Thoracic aorta (tissue), 2 donors: ENCODE measurements around the gene STMP1. TPM values are rescaled to one million over a fixed set of nuclear protein-coding genes. Genes with fewer than 3 reads are reported as not detected.

ENCODE experiments used
- ATAC-seq: fragments of 150-250 bp; one replicate; pipeline ENCODE4 v1.8.0; 2017; ENCODE audit warnings: low read depth; ENCODE audit not compliant: insufficient number of reproducible peaks, low FRiP score
- DNase-seq: peaks from one replicate; pipeline ENCODE4 v3.0.0-alpha.2; 2020; ENCODE audit warnings: low spot score
- H3K27ac ChIP-seq, 2 donors: fragments of 200-600 bp; sonication (generic); 1 replicate in 1 of 2; 2 replicates in 1 of 2; pipeline ENCODE4 v1.5.1; 2016; ENCODE audit warnings: mild to moderate bottlenecking in 2 of 2, moderate library complexity in 2 of 2
- H3K27me3 ChIP-seq: fragments of 200-600 bp; sonication (generic); replicated peaks from 2 replicates; pipeline ENCODE4 v1.6.0; 2016; ENCODE audit warnings: mild to moderate bottlenecking; ENCODE audit not compliant: insufficient read depth
- H3K36me3 ChIP-seq: fragments of 200-600 bp; sonication (generic); one replicate; pipeline ENCODE4 v1.5.1; 2016
- H3K4me1 ChIP-seq, 2 donors: fragments of 200-600 bp; sonication (generic); 1 replicate in 1 of 2; 2 replicates in 1 of 2; pipeline versions ENCODE4 v1.5.1 to v1.6.0; 2016; ENCODE audit warnings: low read depth in 2 of 2, mild to moderate bottlenecking in 1 of 2; ENCODE audit not compliant: control insufficient read depth in 1 of 2
- H3K4me3 ChIP-seq: fragments of 200-600 bp; sonication (generic); 2 replicates; pipeline ENCODE4 v1.5.1; 2016; ENCODE audit warnings: mild to moderate bottlenecking
- H3K9me3 ChIP-seq: fragments of 200-600 bp; sonication (generic); 2 replicates; pipeline ENCODE4 v1.5.1; 2016
- total RNA-seq, 2 donors: library from RNA; depleted of rRNA; stranded (reverse); fragments of >200 nt; gene quantifications; one replicate each; pipeline versions ENCODE4 v1.1.0 to v1.2.3, GENCODE V29; 2016
- TF ChIP-seq, protein P1 (sequence below): fragments of 200-600 bp; sonication (generic); IDR thresholded peaks from one replicate; pipeline ENCODE4 v1.5.1; 2019; ENCODE audit warnings: antibody characterized with exemption

Gene STMP1
- total RNA-seq, 2 donors from 2014 or later = 15.7 to 48.5 TPM

DNA sequence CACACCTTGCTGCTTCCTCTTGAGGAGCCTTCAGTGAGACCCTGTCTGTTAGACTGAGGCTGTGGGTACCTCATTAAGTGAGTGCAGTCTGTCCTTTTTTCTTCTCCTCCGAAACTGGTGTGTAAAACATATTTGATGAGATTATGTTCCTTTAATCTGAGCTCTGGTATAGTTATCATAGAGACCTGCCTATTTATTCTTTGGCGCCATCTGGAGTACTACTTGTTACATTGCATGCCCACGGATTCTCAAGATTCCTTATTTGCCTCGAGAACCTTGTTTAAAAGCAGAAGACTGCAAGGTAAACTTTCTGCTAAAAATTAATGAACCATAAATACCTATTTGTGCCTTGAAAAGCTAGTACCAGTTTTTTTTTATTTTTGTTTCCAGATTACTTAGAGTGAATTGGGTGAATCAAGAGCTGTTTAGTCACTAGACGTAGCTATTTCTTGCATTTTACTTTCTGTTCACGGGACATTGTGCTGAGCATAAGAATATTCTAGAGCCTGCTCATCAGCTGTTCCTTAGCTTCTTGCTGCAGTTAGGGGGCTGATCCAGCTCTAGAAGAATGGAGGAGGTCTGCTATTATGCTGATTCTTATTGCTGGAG is 16.9 kb upstream of the STMP1 start:
- ATAC-seq = peak; percentile 43
- Histone ChIP-seq H3K27ac (no peak overlapping the region), H3K36me3 (peaks cover 16% of the 10 kb centered on the region), H3K9me3 (no peaks in the 10 kb centered on the region), H3K27me3 (no peaks in the 10 kb centered on the region), H3K4me1 (no peaks in the 10 kb centered on the region), H3K4me3 (peak overlapping the region; percentile 36)
- DNase-seq = no peak
- TF ChIP-seq, protein P1, sequence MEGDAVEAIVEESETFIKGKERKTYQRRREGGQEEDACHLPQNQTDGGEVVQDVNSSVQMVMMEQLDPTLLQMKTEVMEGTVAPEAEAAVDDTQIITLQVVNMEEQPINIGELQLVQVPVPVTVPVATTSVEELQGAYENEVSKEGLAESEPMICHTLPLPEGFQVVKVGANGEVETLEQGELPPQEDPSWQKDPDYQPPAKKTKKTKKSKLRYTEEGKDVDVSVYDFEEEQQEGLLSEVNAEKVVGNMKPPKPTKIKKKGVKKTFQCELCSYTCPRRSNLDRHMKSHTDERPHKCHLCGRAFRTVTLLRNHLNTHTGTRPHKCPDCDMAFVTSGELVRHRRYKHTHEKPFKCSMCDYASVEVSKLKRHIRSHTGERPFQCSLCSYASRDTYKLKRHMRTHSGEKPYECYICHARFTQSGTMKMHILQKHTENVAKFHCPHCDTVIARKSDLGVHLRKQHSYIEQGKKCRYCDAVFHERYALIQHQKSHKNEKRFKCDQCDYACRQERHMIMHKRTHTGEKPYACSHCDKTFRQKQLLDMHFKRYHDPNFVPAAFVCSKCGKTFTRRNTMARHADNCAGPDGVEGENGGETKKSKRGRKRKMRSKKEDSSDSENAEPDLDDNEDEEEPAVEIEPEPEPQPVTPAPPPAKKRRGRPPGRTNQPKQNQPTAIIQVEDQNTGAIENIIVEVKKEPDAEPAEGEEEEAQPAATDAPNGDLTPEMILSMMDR = peak; percentile 69

DNA sequence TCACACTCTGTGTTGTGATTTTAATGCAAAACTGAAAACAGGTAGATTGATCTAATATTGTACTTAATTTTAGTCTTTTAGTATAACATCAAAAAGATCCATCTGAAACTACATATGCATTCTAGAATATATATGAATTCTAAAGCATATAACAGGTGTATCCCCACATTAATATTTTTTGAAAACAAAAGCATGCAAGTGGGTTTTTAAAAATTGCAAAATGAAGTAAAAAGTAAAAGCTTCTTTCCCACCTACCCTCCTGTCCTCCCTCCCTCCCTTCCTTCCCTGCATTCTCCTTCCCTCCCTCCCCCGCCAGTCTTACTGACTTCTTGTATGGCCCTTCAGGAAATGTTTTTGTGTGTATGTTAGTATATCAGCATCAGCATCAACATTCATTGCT is 14.6 kb upstream of the STMP1 start:
- Histone ChIP-seq H3K36me3 (peaks cover 5% of the 10 kb centered on the region), H3K4me1 (no peaks in the 10 kb centered on the region), H3K9me3 (no peaks in the 10 kb centered on the region), H3K27ac (no peak overlapping the region), H3K4me3 (no peak overlapping the region), H3K27me3 (no peaks in the 10 kb centered on the region)
- TF ChIP-seq, protein P1 = no peak
- DNase-seq (no peak), ATAC-seq (no peak)

DNA sequence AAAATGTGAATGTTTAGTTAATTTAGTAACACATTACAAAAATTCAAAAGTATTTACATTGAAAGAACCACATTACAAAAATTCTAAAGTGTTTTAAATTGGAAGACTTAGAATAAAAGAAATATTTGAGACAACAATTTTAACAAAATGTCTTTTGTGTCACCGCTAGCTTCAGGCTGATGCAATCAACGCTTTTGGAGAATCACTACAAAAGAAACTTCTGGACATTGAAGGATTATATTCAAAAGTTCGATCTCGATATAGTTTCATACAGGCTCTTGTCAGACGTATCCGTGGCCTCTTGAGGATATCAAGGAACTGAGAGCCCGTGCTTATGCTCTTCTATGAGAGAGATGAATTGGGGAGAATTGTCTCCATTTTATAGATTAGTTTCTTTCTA is 14.1 kb upstream of the STMP1 start:
- Histone ChIP-seq H3K9me3 (no peaks in the 10 kb centered on the region), H3K4me3 (no peak overlapping the region), H3K27me3 (no peaks in the 10 kb centered on the region), H3K36me3 (peaks cover 5% of the 10 kb centered on the region), H3K4me1 (no peaks in the 10 kb centered on the region), H3K27ac (no peak overlapping the region)
- DNase-seq (no peak), ATAC-seq (no peak)
- TF ChIP-seq, protein P1 = no peak

DNA sequence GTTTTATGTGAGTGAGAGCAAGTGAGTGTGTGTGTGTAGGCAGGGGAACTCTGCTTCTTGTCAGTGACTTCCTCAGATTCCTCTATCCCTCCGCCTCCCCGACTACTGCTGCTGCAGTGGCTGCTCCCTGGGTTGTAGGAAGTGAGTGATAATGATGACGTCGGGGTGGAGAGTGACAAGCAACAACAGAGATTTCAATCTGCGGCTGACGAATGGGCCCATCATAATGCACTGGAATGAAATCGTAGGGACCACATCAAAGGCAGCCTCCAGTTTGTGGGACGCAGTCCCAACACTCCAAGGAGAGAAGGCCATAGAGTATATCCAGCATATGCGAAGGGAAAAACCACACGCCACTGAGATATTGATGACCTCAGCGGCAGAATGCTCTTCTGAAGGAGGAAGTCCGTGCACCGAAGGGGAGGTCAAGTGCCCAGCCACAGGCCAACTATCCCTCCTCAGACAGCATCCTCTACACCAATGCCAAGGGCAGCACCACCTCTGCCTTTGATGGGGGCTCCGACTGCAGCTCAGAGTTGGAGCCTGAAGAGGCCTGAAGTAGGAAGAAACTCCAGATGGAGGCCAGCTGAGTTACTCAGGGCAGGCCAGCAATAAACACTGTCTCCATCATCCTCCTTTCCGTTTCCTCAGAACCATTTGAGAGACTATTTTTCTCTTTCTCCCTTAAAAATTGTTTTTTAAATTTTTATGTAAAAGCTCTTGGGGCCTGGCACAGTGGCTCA is 11.3 kb upstream of the STMP1 start:
- no peak for ATAC-seq
- Histone ChIP-seq H3K4me1 (no peaks in the 10 kb centered on the region), H3K4me3 (no peak overlapping the region), H3K27me3 (no peaks in the 10 kb centered on the region), H3K9me3 (no peaks in the 10 kb centered on the region), H3K36me3 (peaks cover 5% of the 10 kb centered on the region), H3K27ac (no peak overlapping the region)
- no peak for DNase-seq
- TF ChIP-seq, protein P1 = no peak

DNA sequence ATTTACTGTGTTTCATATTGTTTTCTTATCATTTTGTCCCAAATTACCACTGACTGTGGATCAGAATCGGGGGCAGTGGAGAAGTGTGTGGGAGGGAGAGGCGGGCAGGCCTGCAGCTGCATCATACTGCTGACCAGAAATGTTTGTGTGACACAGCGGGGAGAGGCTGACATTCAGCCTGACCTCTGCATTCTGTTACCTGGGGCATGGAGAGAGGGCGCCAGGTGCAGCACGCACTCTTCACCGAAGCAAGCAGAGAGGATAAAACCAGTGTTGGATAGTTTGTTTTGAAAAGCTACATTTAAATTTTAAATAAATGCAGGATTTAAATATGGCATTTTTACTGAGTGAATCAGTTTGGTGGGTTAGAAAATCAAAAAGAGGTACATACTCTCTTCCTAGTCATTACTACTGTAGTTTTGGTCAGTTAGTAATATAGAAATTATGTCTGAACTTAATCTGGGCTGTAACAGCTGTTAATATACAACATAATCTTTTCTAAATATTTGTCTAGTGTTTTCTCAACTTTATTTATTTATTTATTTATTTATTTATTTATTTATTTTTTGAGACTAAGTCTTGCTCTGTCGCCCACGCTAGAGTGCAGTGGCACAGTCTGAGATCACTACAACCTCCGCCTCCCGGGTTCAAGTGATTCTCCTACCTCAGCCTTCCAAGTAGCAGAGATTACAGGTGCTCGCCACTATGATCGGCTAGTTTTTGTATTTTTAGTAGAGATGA is 8.8 kb upstream of the STMP1 start:
- no peaks in the 10 kb centered on the region for H3K36me3 ChIP-seq
- TF ChIP-seq, protein P1 = no peak
- no peaks in the 10 kb centered on the region for H3K9me3 ChIP-seq
- ATAC-seq (no peak), DNase-seq (no peak)
- H3K4me1 ChIP-seq = no peaks in the 10 kb centered on the region
- H3K27ac ChIP-seq = no peak overlapping the region
- no peak overlapping the region for H3K4me3 ChIP-seq
- no peaks in the 10 kb centered on the region for H3K27me3 ChIP-seq
